Peyer's patch (tissue), 4 donors: ENCODE measurements around the gene IFRD1.

Source experiments
- CTCF ChIP-seq, 6 experiments: fragments of 450-650 bp in 4 of 6; fragments of 200-600 bp in 2 of 6; sonication (generic) in 1 of 6; IDR thresholded peaks; one replicate each; pipeline ENCODE4 v1.5.1; 2017 to 2019; ENCODE audit warnings: antibody characterized with exemption in 6 of 6, mild to moderate bottlenecking in 3 of 6, moderate library complexity in 1 of 6
- POLR2A ChIP-seq, 2 donors: fragments of 450-650 bp; IDR thresholded peaks; one replicate each; pipeline ENCODE4 v1.5.1; 2017; ENCODE audit warnings: antibody characterized with exemption in 2 of 2, mild to moderate bottlenecking in 2 of 2, moderate library complexity in 2 of 2

GRCh38 chr7:112517487-112517886 lies 67.2 kb downstream of the IFRD1 start:
- TF ChIP-seq POLR2A (IDR thresholded peaks at IDR 0.05) (no peak), CTCF (IDR thresholded peaks at IDR 0.05) (no peak)
